Adrenal gland (tissue), 5 donors: ENCODE measurements around the gene DLGAP3.

ENCODE experiments used
- CTCF ChIP-seq, 6 experiments: fragments of 450-650 bp in 4 of 6; fragments of 200-600 bp in 2 of 6; sonication (generic) in 1 of 6; IDR thresholded peaks; 1 replicate in 5 of 6; 2 replicates in 1 of 6; pipeline versions ENCODE4 v1.5.1 to v1.8.0; 2016 to 2021; ENCODE audit warnings: antibody characterized with exemption in 6 of 6, mild to moderate bottlenecking in 2 of 6, moderate library complexity in 1 of 6
- POLR2A ChIP-seq, 2 donors: fragments of 450-650 bp; IDR thresholded peaks; one replicate each; pipeline ENCODE4 v1.6.1; 2017; ENCODE audit warnings: antibody characterized with exemption in 2 of 2, mild to moderate bottlenecking in 2 of 2, moderate library complexity in 1 of 2
- donor health status: DM: no; HTN: no; CAD: no.

GRCh38 chr1:34896612-34897011 is 32.8 kb downstream of the DLGAP3 start:
- TF ChIP-seq CTCF (IDR thresholded peaks at IDR 0.05) (peak in 1 of 6 experiments; percentile 30), POLR2A (IDR thresholded peaks at IDR 0.05) (no peak)
